ENCODE measurements around the gene FBXO45. TPM values are rescaled to one million over a fixed set of nuclear protein-coding genes. Genes with fewer than 3 reads are reported as not detected.

FBXO45 gene
- total and polyA plus RNA-seq, 2 experiments from 2014 or later: 6.8 to 12.2 TPM

GRCh38 chr3:196528639-196529233 lies 39.7 kb upstream of the FBXO45 start:
- Histone ChIP-seq H3K4me1 (ENCODE audit: insufficient read depth) (no peaks in the 10 kb centered on the region), H3K4me2 (peak overlapping the region; percentile 79), H2AFZ (peak overlapping the region; percentile 90), H3K9me3 (ENCODE audit: low read depth) (no peaks in the 10 kb centered on the region), H3K27me3 (no peaks in the 10 kb centered on the region), H3K79me2 (no peaks in the 10 kb centered on the region), H3K27ac (no peak overlapping the region), H3K9me2 (replicated peaks; ENCODE audit: insufficient read depth) (no peaks in the 10 kb centered on the region), H3K36me3 (replicated peaks; ENCODE audit: insufficient read depth, low read depth) (no peaks in the 10 kb centered on the region), H4K20me1 (ENCODE audit: insufficient read depth, poor library complexity, severe bottlenecking) (no peaks in the 10 kb centered on the region), H3K4me3 (peak overlapping the region; percentile 29)
- 12% methylated on average over 49 of the region's 52 CpGs for WGBS (ENCODE audit: low lambda C conversion rate, missing lambda C conversion rate)
- DNase-seq (ENCODE audit: low spot score): peak; percentile 84
- no peak for TF ChIP-seq EZH2 (IDR thresholded peaks at IDR 0.05; ENCODE audit: borderline replicate concordance)
- TF ChIP-seq CTCF (IDR thresholded peaks at IDR 0.05; ENCODE audit: poor library complexity): peak; percentile 65

DNA sequence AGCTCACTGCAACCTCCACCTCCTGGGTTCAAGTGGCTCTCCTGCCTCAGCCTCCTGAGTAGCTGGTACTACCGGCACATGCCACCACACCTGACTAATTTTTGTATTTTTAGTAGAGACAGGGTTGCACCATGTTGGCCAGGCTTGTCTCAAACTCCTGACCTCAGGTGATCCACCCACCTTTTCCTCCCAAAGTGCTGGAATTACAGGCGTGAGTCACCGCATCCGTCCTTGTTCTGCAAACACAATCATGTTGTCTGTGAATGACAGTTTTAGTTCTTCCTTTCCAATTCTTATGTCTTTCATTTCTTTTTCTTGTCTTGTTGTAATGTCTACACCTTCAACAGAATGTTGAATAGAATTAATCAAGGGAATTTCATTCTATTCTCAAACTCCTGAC lies 37.0 kb upstream of the FBXO45 start:
- no peak for DNase-seq (ENCODE audit: low spot score)
- WGBS (ENCODE audit: low lambda C conversion rate, missing lambda C conversion rate): 71% methylated on average over 4 of the region's 4 CpGs
- no peak overlapping the region for H3K4me2 ChIP-seq
- H3K4me3 ChIP-seq: no peak overlapping the region
- no peak overlapping the region for H2AFZ ChIP-seq
- H3K36me3 ChIP-seq (replicated peaks; ENCODE audit: insufficient read depth, low read depth): no peaks in the 10 kb centered on the region
- H3K9me2 ChIP-seq (replicated peaks; ENCODE audit: insufficient read depth): no peaks in the 10 kb centered on the region
- no peaks in the 10 kb centered on the region for H4K20me1 ChIP-seq (ENCODE audit: insufficient read depth, poor library complexity, severe bottlenecking)
- no peaks in the 10 kb centered on the region for H3K27me3 ChIP-seq
- TF ChIP-seq EZH2 (IDR thresholded peaks at IDR 0.05; ENCODE audit: borderline replicate concordance) (no peak), EZH2phosphoT487 (IDR thresholded peaks at IDR 0.05; ENCODE audit: low read depth, severe bottlenecking, unreplicated experiment) (no peak), CTCF (IDR thresholded peaks at IDR 0.05; ENCODE audit: poor library complexity) (no peak)
- H3K4me1 ChIP-seq (ENCODE audit: insufficient read depth): no peaks in the 10 kb centered on the region
- no peaks in the 10 kb centered on the region for H3K9me3 ChIP-seq (ENCODE audit: low read depth)
- no peaks in the 10 kb centered on the region for H3K79me2 ChIP-seq
- H3K27ac ChIP-seq: no peak overlapping the region

DNA sequence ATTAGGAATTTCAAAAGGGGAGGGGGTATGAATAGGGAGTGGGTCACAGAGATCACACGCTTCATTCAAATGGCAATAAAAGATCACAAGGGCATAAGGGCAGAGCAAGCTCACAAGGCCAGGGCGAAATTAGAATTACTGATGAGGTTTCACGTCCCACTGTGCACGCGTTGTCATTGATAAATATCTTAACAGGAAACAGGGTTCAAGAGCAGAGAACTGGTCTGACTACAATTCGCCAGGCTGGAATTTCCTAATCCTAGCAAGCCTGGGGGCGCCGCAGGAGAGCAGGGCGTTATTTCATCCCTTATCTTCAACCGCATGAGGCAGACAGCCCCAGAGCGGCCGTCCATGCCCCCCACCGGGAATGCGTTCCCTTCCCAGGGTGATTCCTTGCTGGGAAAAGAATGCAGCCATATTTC lies 35.2 kb upstream of the FBXO45 start:
- Histone ChIP-seq H2AFZ (no peak overlapping the region), H3K9me3 (ENCODE audit: low read depth) (no peaks in the 10 kb centered on the region), H4K20me1 (ENCODE audit: insufficient read depth, poor library complexity, severe bottlenecking) (no peaks in the 10 kb centered on the region), H3K36me3 (replicated peaks; ENCODE audit: insufficient read depth, low read depth) (no peaks in the 10 kb centered on the region), H3K27me3 (no peaks in the 10 kb centered on the region), H3K9me2 (replicated peaks; ENCODE audit: insufficient read depth) (no peaks in the 10 kb centered on the region), H3K4me3 (no peak overlapping the region), H3K4me1 (ENCODE audit: insufficient read depth) (no peaks in the 10 kb centered on the region), H3K4me2 (no peak overlapping the region), H3K27ac (no peak overlapping the region), H3K79me2 (no peaks in the 10 kb centered on the region)
- no peak for DNase-seq (ENCODE audit: low spot score)
- 31% methylated on average over 14 of the region's 14 CpGs for WGBS (ENCODE audit: low lambda C conversion rate, missing lambda C conversion rate)
- no peak for TF ChIP-seq EZH2phosphoT487 (IDR thresholded peaks at IDR 0.05; ENCODE audit: low read depth, severe bottlenecking, unreplicated experiment)
- TF ChIP-seq EZH2 (IDR thresholded peaks at IDR 0.05; ENCODE audit: borderline replicate concordance): no peak
- TF ChIP-seq CTCF (IDR thresholded peaks at IDR 0.05; ENCODE audit: poor library complexity): no peak
